Heart left ventricle (tissue), 16 donors: ENCODE data around the gene TXNDC2. TPM values are rescaled to one million over a fixed set of nuclear protein-coding genes. Genes with fewer than 3 reads are reported as not detected.

Experiments used
- ATAC-seq, 4 donors: fragments of 200-7000 bp; cut with Tn5 transposase; one replicate each; pipeline ENCODE4 v1.9.1; 2020 to 2022; ENCODE audit warnings: moderate library complexity in 4 of 4, mild to moderate bottlenecking in 3 of 4, moderate number of reproducible peaks in 1 of 4
- DNase-seq, 5 donors: peaks; one replicate each; pipeline ENCODE4 v3.0.0-alpha.2; 2020
- H3K27ac ChIP-seq, 12 donors: fragments of 200-600 bp; sonication (generic) in 4 of 12; one replicate each; pipeline versions ENCODE4 v1.5.0 to v1.8.0; 2016 to 2022; ENCODE audit warnings: mild to moderate bottlenecking in 2 of 12
- H3K27me3 ChIP-seq, 9 donors: fragments of 200-600 bp; sonication (generic) in 2 of 9; one replicate each; pipeline versions ENCODE4 v1.5.1 to v1.8.0; 2016 to 2022; ENCODE audit warnings: mild to moderate bottlenecking in 3 of 9
- H3K36me3 ChIP-seq, 9 donors: fragments of 200-600 bp; sonication (generic) in 2 of 9; one replicate each; pipeline versions ENCODE4 v1.5.0 to v1.8.0; 2018 to 2022; ENCODE audit warnings: mild to moderate bottlenecking in 2 of 9
- H3K4me1 ChIP-seq, 12 donors: fragments of 200-600 bp; sonication (generic) in 4 of 12; one replicate each; pipeline versions ENCODE4 v1.5.0 to v1.8.0; 2016 to 2022; ENCODE audit warnings: mild to moderate bottlenecking in 3 of 12
- H3K4me3 ChIP-seq, 12 donors: fragments of 200-600 bp; sonication (generic) in 4 of 12; one replicate each; pipeline versions ENCODE4 v1.5.0 to v1.8.0; 2017 to 2022; ENCODE audit warnings: mild to moderate bottlenecking in 9 of 12, moderate library complexity in 4 of 12
- H3K9me3 ChIP-seq, 12 donors: fragments of 200-600 bp; sonication (generic) in 4 of 12; one replicate each; pipeline versions ENCODE4 v1.5.0 to v1.8.0; 2016 to 2022; ENCODE audit warnings: mild to moderate bottlenecking in 1 of 12
- CTCF ChIP-seq, 12 donors: fragments of 200-600 bp; sonication (generic) in 4 of 12; IDR thresholded peaks; one replicate each; pipeline versions ENCODE4 v1.5.0 to v1.8.0; 2018 to 2022; ENCODE audit warnings: antibody characterized with exemption in 12 of 12, mild to moderate bottlenecking in 5 of 12
- POLR2A ChIP-seq, 2 donors: fragments of 450-650 bp; IDR thresholded peaks; one replicate each; pipeline ENCODE4 v1.6.1; 2017; ENCODE audit warnings: antibody characterized with exemption in 2 of 2, mild to moderate bottlenecking in 2 of 2, moderate library complexity in 2 of 2
- WGBS, 4 donors: extraction: QIAGEN DNeasy Blood & Tissue Kit in 2 of 4; methylation state at CpG; one replicate each; pipeline versions ENCODE4 v1.1.5 to v1.1.7; 2013 to 2018; 5-methylcytosine and 5-hydroxymethylcytosine counted together
- intact Hi-C, 10 donors: fragments of 100-400 bp; cut with DNase I; formaldehyde crosslinking; loops; one replicate each; pipeline versions ENCODE4 v1.11.1 to v1.14.2; 2022
- long read RNA-seq, 3 donors: library from polyadenylated mRNA; unstranded; transcript quantifications; one replicate each; pipeline ENCODE4 v2.0.0, GENCODE V29; 2020 to 2021
- polyA plus RNA-seq, 2 donors: library from polyadenylated mRNA; stranded (reverse); fragments of 200-250 nt; gene quantifications; one replicate each; pipeline ENCODE4 v1.2.3, GENCODE V29; 2013
- total RNA-seq, 9 donors: library from RNA; depleted of rRNA in 2 of 9; stranded (reverse); fragments of >200 nt in 2 of 9; fragmentation: NEBNext Ultra II Directional in 3 of 9; extraction: Animal tissue kit (Norgen Biotek cat#: 25700) in 3 of 9; gene quantifications; one replicate each; pipeline versions ENCODE4 v1.1.0 to v1.2.4, GENCODE V29; 2016 to 2023
- donor health status: ischemic (EF 13 %, LVEDD 7.1; RV severe dilation, severe dysfunction).
- donor health status: healthy with polysubstance abuse.
- donor health status: DM: no; HTN: yes; CAD: no.
- donor health status: DM: no; HTN: no; CAD: no.
- donor health status: ischemic (EF 25% LVEDD 6.9; RV normal size, moderate dysfunction).
- donor health status: ischemic (EF 25% LVEDD 5.7; RV mildly dilated, moderate dysfunction).
- donor health status: healthy.
- donor health status: DM: yes; HTN: yes; CAD: no.
- donor health status: ischemic (EF 35%, LVEDD 5.7; RV mildly dilated, moderate dysfunction).
- donor health status: nonischemic (EF 11% LVEDD 7.7; RV severe dilation, severe dysfunction).
- donor health status: DM: yes; HTN: yes; CAD: no.
- donor health status: PGD.
- donor health status: ischemic (EF 29% LVEDD 5.4; RV normal size, mild dysfunction).
- donor health status: nonischemic (EF 23%, LVEDD 6.1; RV moderate dilation, normal function).

Gene TXNDC2
- total RNA-seq (not detected), polyA plus RNA-seq (under 1 TPM in 1 of 2 donors, not detected in 1; 0.03 TPM)
- long read RNA-seq, donor 1: 0 reads
- long read RNA-seq, donor 2: 0 reads
- long read RNA-seq, donor 3: 0 reads

GRCh38 chr18:9885170-9886004 is at the start of gene TXNDC2:
Gene TXNDC2 (plus strand): TSS chr18:9885973. CDS start chr18:9886681, 708 bp downstream.
- Histone ChIP-seq H3K4me3 (no peak within 1 kb of the TSS), H3K4me1 (peaks cover 0 to 3% (median 0%) of the 10 kb centered on the region in 12 donors), H3K27ac (no peak within 1 kb of the TSS), H3K27me3 (no peaks in the 10 kb centered on the region), H3K36me3 (no peaks in the 10 kb centered on the region), H3K9me3 (no peaks in the 10 kb centered on the region)
- intact Hi-C loops: no loop called here
- ATAC-seq (no peak), DNase-seq (no peak)
- TF ChIP-seq POLR2A (IDR thresholded peaks at IDR 0.05): no peak
- TF ChIP-seq CTCF (IDR thresholded peaks at IDR 0.05): no peak
- 91 to 93% (median 93%) methylated on average over 8 of the region's 8 CpGs for WGBS, 4 donors

- no peaks in the 10 kb centered on the region for H3K9me3 ChIP-seq
- 44 to 56% (median 51%) methylated on average over 9 to 10 of the region's 10 CpGs for WGBS, 4 donors
- ATAC-seq (peak; percentile 81 to 93 (median 90)), DNase-seq (peak in 4 of 5 donors; percentile 52 to 75 (median 68))
- TF ChIP-seq POLR2A (IDR thresholded peaks at IDR 0.05) (no peak), CTCF (IDR thresholded peaks at IDR 0.05) (no peak)
- peaks cover 0 to 7% (median 0%) of the 10 kb centered on the region in 9 donors for H3K36me3 ChIP-seq
- H3K4me3 ChIP-seq: peak overlapping the region in 1 of 12 donors; percentile 1
- H3K4me1 ChIP-seq: peaks cover 0 to 43% (median 9%) of the 10 kb centered on the region in 12 donors
- peak overlapping the region in 10 of 12 donors; percentile 56 to 90 (median 73) for H3K27ac ChIP-seq
- H3K27me3 ChIP-seq: no peaks in the 10 kb centered on the region
- intact Hi-C loops: loop anchor here in 1 of 10 donors (2.0 kb wide), 1 partner anchor 14 kb away; no protein-coding TSS in a partner anchor
Observed at GRCh38 chr18:9838144-9838877, 47.5 kb upstream of the TXNDC2 start.

- no peak for ATAC-seq
- Histone ChIP-seq H3K27ac (peak overlapping the region in 9 of 12 donors; percentile 56 to 90 (median 75)), H3K9me3 (no peaks in the 10 kb centered on the region), H3K4me3 (no peak overlapping the region), H3K36me3 (peaks cover 0 to 12% (median 0%) of the 10 kb centered on the region in 9 donors), H3K27me3 (no peaks in the 10 kb centered on the region), H3K4me1 (peaks cover 0 to 43% (median 9%) of the 10 kb centered on the region in 12 donors)
- TF ChIP-seq POLR2A (IDR thresholded peaks at IDR 0.05) (no peak), CTCF (IDR thresholded peaks at IDR 0.05) (no peak)
- DNase-seq: no peak
- intact Hi-C loops: loop anchor here in 1 of 10 donors (2.0 kb wide), 1 partner anchor 14 kb away; no protein-coding TSS in a partner anchor
- WGBS, 4 donors: 92 to 94% (median 93%) methylated on average over 8 of the region's 8 CpGs
Observed at GRCh38 chr18:9839211-9839610, 46.6 kb upstream of the TXNDC2 start.
